Endothelial cell (in vitro differentiated cells): Measurements from ENCODE around the gene CADM1. TPM values are rescaled to one million over a fixed set of nuclear protein-coding genes. Genes with fewer than 3 reads are reported as not detected.

Experiments
- DNase-seq: peaks from one replicate; pipeline ENCODE4 v3.0.0; 2021; ENCODE audit warnings: low spot score
- H3K27ac Mint-ChIP-seq: one replicate; pipeline ENCODE4 v1.8.0; 2021; ENCODE audit warnings: mixed read lengths, inconsistent platforms; ENCODE audit not compliant: unreplicated experiment
- H3K27me3 Mint-ChIP-seq: one replicate; pipeline ENCODE4 v1.8.0; 2021; ENCODE audit warnings: mild to moderate bottlenecking, moderate library complexity, mixed read lengths, inconsistent platforms; ENCODE audit not compliant: unreplicated experiment
- H3K36me3 Mint-ChIP-seq: one replicate; pipeline ENCODE4 v1.8.0; 2021; ENCODE audit warnings: mild to moderate bottlenecking, low read depth, mixed read lengths, inconsistent platforms; ENCODE audit not compliant: unreplicated experiment
- H3K4me1 Mint-ChIP-seq: one replicate; pipeline ENCODE4 v1.8.0; 2021; ENCODE audit warnings: mild to moderate bottlenecking, mixed read lengths, inconsistent platforms; ENCODE audit not compliant: unreplicated experiment
- H3K4me3 Mint-ChIP-seq: one replicate; pipeline ENCODE4 v1.8.0; 2021; ENCODE audit warnings: mild to moderate bottlenecking, mixed read lengths, inconsistent platforms; ENCODE audit not compliant: unreplicated experiment
- H3K9me3 Mint-ChIP-seq: one replicate; pipeline ENCODE4 v1.8.0; 2021; ENCODE audit warnings: mixed read lengths, inconsistent platforms; ENCODE audit not compliant: unreplicated experiment
- total RNA-seq: library from RNA; stranded (reverse); fragmentation: NEBNext Ultra II Directional; extraction: Animal tissue kit (Norgen Biotek cat#: 25700); gene quantifications from one replicate; pipeline ENCODE4 v1.2.1, GENCODE V29; 2021; ENCODE audit not compliant: unreplicated experiment
- TF ChIP-seq, protein P1 (sequence below): fragments of 200-600 bp; sonication (generic); IDR thresholded peaks from one replicate; pipeline ENCODE4 v1.5.0; 2021; ENCODE audit warnings: antibody characterized with exemption; ENCODE audit not compliant: unreplicated experiment

Gene CADM1
- total RNA-seq, 1 donor from 2014 or later = 65.5 TPM

DNA sequence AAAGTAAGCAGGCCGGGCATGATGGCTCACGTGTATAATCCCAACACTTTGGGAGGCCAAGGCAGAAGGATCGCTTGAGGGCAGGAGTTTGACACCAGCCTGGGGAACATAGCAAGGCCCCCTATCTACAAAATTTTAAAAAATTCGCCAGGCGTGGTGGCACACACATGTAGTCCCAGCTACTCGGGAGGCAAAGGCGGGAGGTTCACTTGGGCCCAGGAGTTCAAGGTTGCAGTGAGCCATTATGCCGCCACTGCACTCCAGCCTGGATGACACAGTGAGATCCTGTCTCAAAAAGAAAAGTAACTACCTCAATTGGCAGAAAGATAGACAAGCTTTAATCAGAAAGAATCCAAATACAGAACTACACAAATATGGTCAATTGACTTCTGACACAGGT, 31.0 kb downstream of the CADM1 start:
- H3K9me3 Mint-ChIP-seq = no peaks in the 10 kb centered on the region

DNA sequence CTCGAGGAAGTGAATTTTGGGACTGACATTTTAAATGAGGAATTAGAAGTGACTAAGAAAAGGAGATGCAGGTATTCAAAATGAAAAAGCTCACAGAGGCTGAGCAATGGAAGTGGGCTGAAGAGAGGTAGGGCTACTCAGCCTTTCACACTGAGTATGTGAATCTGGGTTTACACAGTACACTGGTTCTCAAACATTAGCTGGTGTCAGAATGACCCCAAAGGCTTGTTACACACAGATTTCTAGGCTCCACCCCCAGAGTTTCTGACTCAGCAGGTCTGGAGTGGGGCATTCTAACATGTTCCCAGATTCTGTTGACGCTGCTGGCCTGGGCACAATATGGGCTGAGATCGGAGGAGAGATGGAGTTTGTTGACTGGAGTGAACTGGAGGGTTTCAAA, 32.8 kb downstream of the CADM1 start:
- DNase-seq = no peak
- H3K27ac Mint-ChIP-seq = no peak overlapping the region
- no peaks in the 10 kb centered on the region for H3K9me3 Mint-ChIP-seq
- no peak overlapping the region for H3K4me3 Mint-ChIP-seq
- TF ChIP-seq, protein P1, sequence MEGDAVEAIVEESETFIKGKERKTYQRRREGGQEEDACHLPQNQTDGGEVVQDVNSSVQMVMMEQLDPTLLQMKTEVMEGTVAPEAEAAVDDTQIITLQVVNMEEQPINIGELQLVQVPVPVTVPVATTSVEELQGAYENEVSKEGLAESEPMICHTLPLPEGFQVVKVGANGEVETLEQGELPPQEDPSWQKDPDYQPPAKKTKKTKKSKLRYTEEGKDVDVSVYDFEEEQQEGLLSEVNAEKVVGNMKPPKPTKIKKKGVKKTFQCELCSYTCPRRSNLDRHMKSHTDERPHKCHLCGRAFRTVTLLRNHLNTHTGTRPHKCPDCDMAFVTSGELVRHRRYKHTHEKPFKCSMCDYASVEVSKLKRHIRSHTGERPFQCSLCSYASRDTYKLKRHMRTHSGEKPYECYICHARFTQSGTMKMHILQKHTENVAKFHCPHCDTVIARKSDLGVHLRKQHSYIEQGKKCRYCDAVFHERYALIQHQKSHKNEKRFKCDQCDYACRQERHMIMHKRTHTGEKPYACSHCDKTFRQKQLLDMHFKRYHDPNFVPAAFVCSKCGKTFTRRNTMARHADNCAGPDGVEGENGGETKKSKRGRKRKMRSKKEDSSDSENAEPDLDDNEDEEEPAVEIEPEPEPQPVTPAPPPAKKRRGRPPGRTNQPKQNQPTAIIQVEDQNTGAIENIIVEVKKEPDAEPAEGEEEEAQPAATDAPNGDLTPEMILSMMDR = no peak
- peaks cover 2% of the 10 kb centered on the region for H3K4me1 Mint-ChIP-seq
- peaks cover 3% of the 10 kb centered on the region for H3K27me3 Mint-ChIP-seq
- no peaks in the 10 kb centered on the region for H3K36me3 Mint-ChIP-seq

More for the DNA sequence above, 31.0 kb downstream of the CADM1 start:
- DNase-seq = no peak
- Mint-ChIP-seq H3K27me3 (peaks cover 3% of the 10 kb centered on the region), H3K27ac (no peak overlapping the region), H3K36me3 (no peaks in the 10 kb centered on the region), H3K4me1 (peaks cover 8% of the 10 kb centered on the region), H3K4me3 (no peak overlapping the region)
- TF ChIP-seq, protein P1 = no peak

GRCh38 chr11:115470928-115471327, 33.3 kb downstream of the CADM1 start:
- DNase-seq = no peak
- no peaks in the 10 kb centered on the region for H3K9me3 Mint-ChIP-seq
- TF ChIP-seq, protein P1 = no peak

DNA sequence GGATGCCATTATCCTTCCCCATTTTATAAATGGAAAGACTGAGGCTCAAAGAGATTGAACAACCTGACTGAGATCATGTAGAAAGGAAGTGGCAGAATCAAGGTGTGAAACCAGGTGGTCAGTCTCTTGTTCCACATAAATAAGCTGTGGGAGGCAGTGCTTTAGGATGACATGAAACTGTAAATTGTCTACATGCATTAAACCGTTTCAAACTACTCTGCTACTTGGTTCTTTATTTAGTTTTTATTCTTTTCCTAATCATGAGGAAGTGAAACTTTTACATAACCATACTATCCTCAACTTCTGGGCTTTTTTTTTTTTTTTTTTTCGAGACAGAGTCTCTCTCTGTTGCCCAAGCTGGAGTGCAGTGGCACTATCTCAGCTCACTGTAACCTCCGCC, 34.9 kb downstream of the CADM1 start:
- Mint-ChIP-seq H3K4me1 (no peaks in the 10 kb centered on the region), H3K27ac (no peak overlapping the region), H3K27me3 (peaks cover 2% of the 10 kb centered on the region), H3K36me3 (no peaks in the 10 kb centered on the region), H3K9me3 (no peaks in the 10 kb centered on the region), H3K4me3 (no peak overlapping the region)
- no peak for DNase-seq
- TF ChIP-seq, protein P1 = no peak

More at GRCh38 chr11:115470928-115471327, 33.3 kb downstream of the CADM1 start:
- Mint-ChIP-seq H3K4me3 (no peak overlapping the region), H3K27me3 (peaks cover 3% of the 10 kb centered on the region), H3K36me3 (no peaks in the 10 kb centered on the region), H3K4me1 (no peaks in the 10 kb centered on the region), H3K27ac (no peak overlapping the region)

DNA sequence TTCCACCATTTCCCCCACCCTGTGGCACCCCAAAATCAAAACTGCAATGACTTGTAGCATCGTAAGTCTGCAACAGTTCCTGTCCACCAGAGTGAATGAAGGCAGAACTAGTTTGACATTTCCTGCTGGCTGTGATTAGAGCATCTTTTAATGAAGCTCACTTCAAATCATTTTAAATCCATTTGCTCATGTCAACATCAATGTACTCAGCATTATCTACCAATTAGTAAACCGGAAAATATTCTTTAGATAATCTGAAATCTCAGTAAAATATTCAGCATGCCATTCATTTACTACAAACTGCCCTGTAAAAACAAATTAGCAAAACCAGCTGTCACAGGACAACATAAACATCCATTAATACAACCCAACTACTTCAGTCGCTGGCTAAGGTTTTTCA, 38.1 kb downstream of the CADM1 start:
- no peaks in the 10 kb centered on the region for H3K9me3 Mint-ChIP-seq

More for the DNA sequence above, 38.1 kb downstream of the CADM1 start:
- TF ChIP-seq, protein P1 = no peak
- Mint-ChIP-seq H3K27ac (no peak overlapping the region), H3K4me3 (no peak overlapping the region), H3K4me1 (peaks cover 15% of the 10 kb centered on the region), H3K36me3 (no peaks in the 10 kb centered on the region), H3K27me3 (peaks cover 2% of the 10 kb centered on the region)
- no peak for DNase-seq
